H1 (cell line): ENCODE measurements around the gene TTYH2. TPM values are rescaled to one million over a fixed set of nuclear protein-coding genes. Genes with fewer than 3 reads are reported as not detected.
A peak's percentile ranks its signal among the peaks of the same experiment; 100 is the strongest.

ENCODE experiments used
- CTCF ChIA-PET: fragments of 300-600 bp; sonication (Branson Sonifier 250); formaldehyde crosslinking; loops from one replicate; lab custom pipeline; 2021; ENCODE audit not compliant: partially characterized antibody; lab: Charles Lee
- POLR2A ChIA-PET: fragments of 300-600 bp; sonication (Branson Sonifier 250); formaldehyde crosslinking; loops from one replicate; lab custom pipeline; 2021; ENCODE audit warnings: inconsistent platforms; ENCODE audit not compliant: partially characterized antibody; lab: Charles Lee
- DNase-seq, 2 experiments: peaks; one replicate each; pipeline versions ENCODE4 v3.0.0 to v3.0.0-alpha.2; 2010 to 2022; ENCODE audit warnings: low spot score in 2 of 2, low read depth in 1 of 2, mixed read lengths in 1 of 2
- FAIRE-seq: peaks from 2 replicates; lab custom pipeline; 2011; peaks lifted over from hg19 to GRCh38; lab: Jason Lieb, UNC
- H2AFZ ChIP-seq: 2 replicates; pipeline ENCODE4 v1.8.1; 2012; ENCODE audit warnings: low read length, inconsistent platforms
- H2AK5ac ChIP-seq: 2 replicates; pipeline ENCODE4 v1.6.1; 2013; ENCODE audit warnings: low read depth, low read length
- H2BK120ac ChIP-seq: replicated peaks from 2 replicates; pipeline ENCODE3; 2013; ENCODE audit warnings: low read depth, low read length, inconsistent platforms
- H2BK12ac ChIP-seq: 2 replicates; pipeline ENCODE4 v1.6.1; 2013; ENCODE audit warnings: low read depth, low read length
- H2BK15ac ChIP-seq: 2 replicates; pipeline ENCODE4 v1.6.1; 2013; ENCODE audit warnings: low read length
- H2BK20ac ChIP-seq: 2 replicates; pipeline ENCODE4 v1.6.1; 2013; ENCODE audit warnings: low read length
- H2BK5ac ChIP-seq: 2 replicates; pipeline ENCODE4 v1.6.1; 2013; ENCODE audit warnings: low read depth, low read length
- H3K14ac ChIP-seq: 2 replicates; pipeline ENCODE4 v1.6.1; 2013; ENCODE audit warnings: inconsistent platforms; ENCODE audit not compliant: insufficient read length
- H3K18ac ChIP-seq: 2 replicates; pipeline ENCODE4 v1.6.1; 2013; ENCODE audit warnings: low read length; ENCODE audit errors: extremely low read depth
- H3K23ac ChIP-seq: 2 replicates; pipeline ENCODE4 v1.6.1; 2013; ENCODE audit warnings: inconsistent platforms; ENCODE audit not compliant: insufficient read length
- H3K23me2 ChIP-seq: 2 replicates; pipeline ENCODE4 v1.6.1; 2013; ENCODE audit warnings: low read depth, low read length
- H3K27ac ChIP-seq: 2 replicates; pipeline ENCODE4 v1.6.1; 2011; ENCODE audit warnings: low read depth, low read length, inconsistent platforms
- H3K27me3 ChIP-seq, 4 experiments: replicated peaks in 1 of 4; 1 replicate in 1 of 4; 2 replicates in 3 of 4; pipeline versions ENCODE4 v1.6.1 to v1.8.1; 2011 to 2013; ENCODE audit warnings: low read length in 3 of 4, mild to moderate bottlenecking in 3 of 4, inconsistent platforms in 2 of 4, mixed read lengths in 2 of 4, moderate library complexity in 1 of 4; ENCODE audit not compliant: control insufficient read depth in 3 of 4, insufficient read depth in 3 of 4; ENCODE audit errors: extremely low read depth in 1 of 4
- H3K36me3 ChIP-seq, 4 experiments: 2 replicates each; pipeline versions ENCODE4 v1.6.1 to v1.8.1; 2011 to 2013; ENCODE audit warnings: mild to moderate bottlenecking in 4 of 4, low read length in 3 of 4, moderate library complexity in 2 of 4, control low read depth in 1 of 4, inconsistent platforms in 1 of 4; ENCODE audit not compliant: insufficient read depth in 4 of 4, control insufficient read depth in 2 of 4
- H3K4ac ChIP-seq: replicated peaks from 2 replicates; pipeline ENCODE3; 2013; ENCODE audit warnings: low read length, low read depth, mixed read lengths, inconsistent platforms; ENCODE audit not compliant: insufficient read length
- H3K4me1 ChIP-seq, 4 experiments: replicated peaks in 1 of 4; 1 replicate in 1 of 4; 2 replicates in 3 of 4; pipeline versions ENCODE4 v1.6.1 to v1.8.1; 2011 to 2013; ENCODE audit warnings: low read length in 3 of 4, inconsistent platforms in 2 of 4, mixed read lengths in 1 of 4; ENCODE audit not compliant: insufficient read depth in 4 of 4, control insufficient read depth in 3 of 4
- H3K4me2 ChIP-seq, 2 experiments: 2 replicates each; pipeline versions ENCODE4 v1.6.1 to v1.8.1; 2011 to 2013; ENCODE audit warnings: low read depth in 2 of 2, low read length in 2 of 2, control low read depth in 1 of 2, inconsistent platforms in 1 of 2, mild to moderate bottlenecking in 1 of 2; ENCODE audit not compliant: insufficient read depth in 1 of 2
- H3K4me3 ChIP-seq, 4 experiments: fragments of 200-600, 300-600 bp in 1 of 4; sonication (generic), shearing (Covaris generic), sonication (Bioruptor Twin) in 1 of 4; 2 replicates each; pipeline versions ENCODE4 v1.5.1 to v1.8.1; 2011 to 2016; ENCODE audit warnings: low read length in 4 of 4, low read depth in 3 of 4, control low read depth in 2 of 4, inconsistent platforms in 2 of 4, mild to moderate bottlenecking in 2 of 4, mixed read lengths in 1 of 4, moderate library complexity in 1 of 4; ENCODE audit not compliant: insufficient read depth in 2 of 4; ENCODE audit errors: extremely low read depth in 1 of 4
- H3K56ac ChIP-seq: replicated peaks from 2 replicates; pipeline ENCODE3; 2013; ENCODE audit warnings: low read depth, mild to moderate bottlenecking, mixed read lengths, low read length, inconsistent platforms; ENCODE audit not compliant: insufficient read length
- H3K79me1 ChIP-seq: 2 replicates; pipeline ENCODE4 v1.6.1; 2013; ENCODE audit warnings: low read depth, low read length, control low read depth
- H3K79me2 ChIP-seq, 2 experiments: 2 replicates each; pipeline versions ENCODE4 v1.6.1 to v1.8.1; 2012 to 2013; ENCODE audit warnings: low read length in 2 of 2, mild to moderate bottlenecking in 2 of 2, inconsistent platforms in 1 of 2; ENCODE audit not compliant: insufficient read depth in 2 of 2, control insufficient read depth in 1 of 2
- H3K9ac ChIP-seq, 4 experiments: replicated peaks in 1 of 4; 1 replicate in 1 of 4; 2 replicates in 3 of 4; pipeline versions ENCODE4 v1.6.1 to v1.8.1; 2011 to 2013; ENCODE audit warnings: low read depth in 3 of 4, low read length in 3 of 4, control low read depth in 2 of 4, mild to moderate bottlenecking in 2 of 4, moderate library complexity in 2 of 4, inconsistent platforms in 1 of 4; ENCODE audit errors: extremely low read depth in 1 of 4
- H3K9me3 ChIP-seq, 2 experiments: 2 replicates each; pipeline versions ENCODE4 v1.6.1 to v1.8.1; 2012 to 2013; ENCODE audit warnings: mild to moderate bottlenecking in 2 of 2, moderate library complexity in 2 of 2, control low read depth in 1 of 2, inconsistent platforms in 1 of 2, low read depth in 1 of 2, low read length in 1 of 2, mixed read lengths in 1 of 2; ENCODE audit not compliant: insufficient read depth in 2 of 2
- H4K20me1 ChIP-seq, 2 experiments: replicated peaks in 1 of 2; 2 replicates each; pipeline versions ENCODE3 to v1.8.1; 2011 to 2013; ENCODE audit warnings: inconsistent platforms in 2 of 2, low read length in 2 of 2, mild to moderate bottlenecking in 1 of 2; ENCODE audit not compliant: insufficient read depth in 2 of 2, control insufficient read depth in 1 of 2
- H4K5ac ChIP-seq: 2 replicates; pipeline ENCODE4 v1.6.1; 2013; ENCODE audit warnings: low read length, low read depth, mixed read lengths, inconsistent platforms; ENCODE audit not compliant: insufficient read length
- H4K8ac ChIP-seq: 2 replicates; pipeline ENCODE4 v1.8.0; 2013; ENCODE audit warnings: mild to moderate bottlenecking, moderate library complexity, low read length, inconsistent platforms; ENCODE audit not compliant: insufficient read depth; ENCODE audit errors: extremely low read depth
- H4K91ac ChIP-seq: replicated peaks from 2 replicates; pipeline ENCODE3; 2013; ENCODE audit warnings: low read length, mixed read lengths, inconsistent platforms; ENCODE audit not compliant: insufficient read length
- HDAC2 ChIP-seq, 2 experiments: fragments of 300-600 bp in 1 of 2; sonication (generic) in 1 of 2; IDR thresholded peaks; 2 replicates each; pipeline ENCODE4 v1.6.1; 2011 to 2012; ENCODE audit warnings: low read depth in 2 of 2, low read length in 2 of 2, mild to moderate bottlenecking in 2 of 2, moderate library complexity in 2 of 2, borderline replicate concordance in 1 of 2, inconsistent platforms in 1 of 2
- RBBP5 ChIP-seq: IDR thresholded peaks from 2 replicates; pipeline ENCODE4 v1.7.1; 2012; ENCODE audit warnings: low read depth, mild to moderate bottlenecking, inconsistent platforms, low read length, moderate library complexity, borderline replicate concordance
- ZNF274 ChIP-seq: IDR thresholded peaks from 2 replicates; pipeline ENCODE4 v1.7.0; 2012; ENCODE audit warnings: low read length, borderline replicate concordance; ENCODE audit errors: extremely low read depth
- WGBS, 2 experiments: shearing (Covaris generic) in 1 of 2; methylation state at CpG; one replicate each; pipeline versions ENCODE4 v1.1.6 to v1.1.7; 2013 to 2015; ENCODE audit warnings: low lambda C conversion rate in 2 of 2, mixed read lengths in 2 of 2, inconsistent platforms in 1 of 2, low coverage in 1 of 2, missing lambda C conversion rate in 1 of 2; ENCODE audit not compliant: insufficient replicate concordance in 2 of 2, insufficient coverage in 1 of 2, insufficient read length in 1 of 2; ENCODE audit errors: extremely low coverage in 1 of 2, missing lambda C conversion rate in 1 of 2; 5-methylcytosine and 5-hydroxymethylcytosine counted together
- polyA plus RNA-seq, 7 experiments: library from polyadenylated mRNA; depleted of rRNA in 3 of 7; stranded (reverse) in 5 of 7; unstranded in 2 of 7; fragments of >200 nt in 5 of 7; fragments of 200-250 nt in 2 of 7; gene quantifications; 1 replicate in 5 of 7; 2 replicates in 1 of 7; 4 replicates in 1 of 7; pipeline versions ENCODE4 v1.2.1 to v1.2.3, GENCODE V29; 2011 to 2013; ENCODE audit warnings: missing spikeins in 2 of 7, mixed read lengths in 2 of 7
- total RNA-seq: library from RNA; stranded (reverse); fragmentation: NEBNext Ultra II Directional; extraction: Animal tissue kit (Norgen Biotek cat#: 25700); gene quantifications from 2 replicates; pipeline ENCODE4 v1.2.1, GENCODE V29; 2021
- TF ChIP-seq, protein P1 (sequence below): IDR thresholded peaks from 2 replicates; pipeline ENCODE4 v1.6.1; 2011; ENCODE audit warnings: low read depth, mild to moderate bottlenecking, low read length; ENCODE audit not compliant: insufficient read depth

TTYH2 gene
- total and polyA plus RNA-seq, 2 of the 8 experiments (the other 6 are each of a cell fraction or from before 2014, with no cell fraction given), result 3.2 to 9.2 TPM

DNA sequence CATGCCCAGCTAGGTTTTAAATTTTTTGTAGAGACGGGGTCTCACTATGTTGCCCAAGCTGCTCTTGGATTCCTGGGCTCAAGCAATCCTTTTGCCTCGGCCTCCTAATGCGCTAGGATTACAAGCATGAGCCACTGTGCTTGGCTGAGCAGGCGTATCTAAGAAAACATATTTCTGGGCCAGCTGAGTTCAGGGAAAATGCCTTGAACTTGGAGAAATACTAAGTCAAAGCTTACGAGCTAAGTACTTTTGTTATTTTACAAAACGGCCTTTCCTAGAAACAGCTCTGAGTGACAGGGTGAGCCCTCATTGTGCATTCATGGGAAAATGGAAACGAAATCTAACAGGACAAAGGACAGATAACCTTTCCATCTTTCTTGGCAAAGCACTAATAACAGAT, 85.4 kb downstream of the TTYH2 start:
- Histone ChIP-seq H3K4ac (no peak overlapping the region), H2BK15ac (no peak overlapping the region), H3K14ac (no peak overlapping the region), H3K79me2 (no peaks in the 10 kb centered on the region), H3K9me3 (no peaks in the 10 kb centered on the region), H3K36me3 (no peaks in the 10 kb centered on the region), H3K4me2 (no peak overlapping the region), H3K4me3 (no peak overlapping the region), H2AFZ (peak overlapping the region; percentile 17; the same call in 1 of the 2 replicates), H3K23me2 (no peaks in the 10 kb centered on the region), H2AK5ac (no peak overlapping the region), H3K4me1 (no peaks in the 10 kb centered on the region)
- CTCF ChIA-PET, result interaction anchor here (0.5 to 8.6 kb wide), 22 partner anchors 9 to 868 kb away, joined by 3 to 114 read pairs (median 4); partner anchors contain the start of genes BTBD17, CD300H, CD300LB and TTYH2
- FAIRE-seq, result no peak
- no peak for TF ChIP-seq ZNF274
- no peak for TF ChIP-seq RBBP5
- no peak for TF ChIP-seq HDAC2 (IDR thresholded peaks at IDR 0.05; ENCODE audit: borderline replicate concordance in 1 of 2, low read depth in 2 of 2, low read length in 2 of 2)
- TF ChIP-seq, protein P1, sequence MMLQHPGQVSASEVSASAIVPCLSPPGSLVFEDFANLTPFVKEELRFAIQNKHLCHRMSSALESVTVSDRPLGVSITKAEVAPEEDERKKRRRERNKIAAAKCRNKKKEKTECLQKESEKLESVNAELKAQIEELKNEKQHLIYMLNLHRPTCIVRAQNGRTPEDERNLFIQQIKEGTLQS, result no peak
- TF ChIP-seq, all 59 proteins: peak for 0
- Histone ChIP-seq H4K8ac (no peak overlapping the region), H3K79me1 (no peaks in the 10 kb centered on the region), H3K27me3 (no peaks in the 10 kb centered on the region; a peak in 1 of 7 replicates), H3K23ac (no peak overlapping the region), H2BK12ac (no peak overlapping the region), H2BK20ac (no peak overlapping the region), H4K20me1 (no peaks in the 10 kb centered on the region), H3K18ac (no peak overlapping the region), H4K91ac (no peak overlapping the region), H3K27ac (no peak overlapping the region), H3K56ac (no peak overlapping the region), H2BK120ac (no peak overlapping the region), H3K9ac (no peak overlapping the region), H4K5ac (no peak overlapping the region), H2BK5ac (no peak overlapping the region)
- no peak for DNase-seq
- WGBS, 2 experiments, result 86% methylated on average over 7 of the region's 7 CpGs; no CpG with 5 or more reads in 1 of the 2 experiments
- POLR2A ChIA-PET, result interaction anchor here (1.6 to 1.7 kb wide), 2 partner anchors 14 to 88 kb away, joined by 4 to 5 read pairs; no protein-coding TSS in a partner anchor
